ENCODE data around the gene COPZ2.
"Not testable (repeated sequence)": the region's sequence is repeated elsewhere in the genome, so short reads cannot be mapped to it uniquely, and the experiment has no call there.

Gene COPZ2, protein sequence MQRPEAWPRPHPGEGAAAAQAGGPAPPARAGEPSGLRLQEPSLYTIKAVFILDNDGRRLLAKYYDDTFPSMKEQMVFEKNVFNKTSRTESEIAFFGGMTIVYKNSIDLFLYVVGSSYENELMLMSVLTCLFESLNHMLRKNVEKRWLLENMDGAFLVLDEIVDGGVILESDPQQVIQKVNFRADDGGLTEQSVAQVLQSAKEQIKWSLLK

DNA sequence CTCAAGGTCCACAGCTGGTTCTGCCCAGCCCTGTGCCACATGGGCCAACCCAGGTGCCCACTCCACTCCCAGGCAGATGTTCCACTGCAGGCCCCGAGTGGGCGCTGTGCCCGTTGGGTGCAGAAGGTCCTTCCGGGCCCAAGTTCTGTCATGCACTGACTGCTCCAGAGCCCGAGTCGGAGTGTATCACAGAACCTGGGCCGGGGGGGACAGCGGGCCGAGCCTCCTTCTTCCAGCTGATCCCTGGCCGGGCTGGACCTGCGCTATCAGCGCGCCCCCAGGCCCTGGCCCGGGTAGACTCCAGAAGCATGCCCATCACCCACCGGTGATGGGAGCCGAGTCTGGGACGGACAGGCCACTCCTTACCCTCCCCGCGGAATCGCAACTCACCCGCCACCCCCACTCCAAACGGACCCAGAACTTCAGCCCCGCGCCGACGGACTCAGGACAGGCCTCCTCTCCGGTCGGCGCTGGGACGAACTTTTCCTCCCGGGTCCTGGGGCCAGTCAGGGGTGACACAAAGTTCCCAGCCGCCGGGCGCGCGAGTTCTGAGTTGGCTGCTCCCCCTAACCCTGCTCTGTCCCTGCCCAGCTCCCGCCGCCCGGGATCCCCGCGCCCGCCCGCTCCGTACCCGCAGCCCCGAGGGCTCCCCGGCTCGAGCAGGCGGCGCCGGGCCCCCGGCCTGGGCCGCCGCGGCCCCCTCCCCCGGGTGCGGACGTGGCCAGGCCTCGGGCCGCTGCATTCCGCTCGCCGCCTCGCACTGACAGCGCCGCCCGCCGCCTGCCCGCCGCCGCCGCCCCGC lies at the start of gene COPZ2:
COPZ2 (minus strand) TSS at position 762 of the 802 bp plus-strand sequence; CDS start at position 742, 20 bp downstream.
- peak within 1 kb of the TSS; percentile 83 for H3K27ac Mint-ChIP-seq
- ATAC-seq, result peak; percentile 88
- no peaks in the 10 kb centered on the region for H3K9me3 Mint-ChIP-seq
- H3K4me1 Mint-ChIP-seq, result peaks cover 22% of the 10 kb centered on the region
- H3K36me3 Mint-ChIP-seq, result no peaks in the 10 kb centered on the region
- peaks cover 9% of the 10 kb centered on the region for H3K27me3 Mint-ChIP-seq
- peak within 1 kb of the TSS; percentile 93 for H3K4me3 Mint-ChIP-seq

DNA sequence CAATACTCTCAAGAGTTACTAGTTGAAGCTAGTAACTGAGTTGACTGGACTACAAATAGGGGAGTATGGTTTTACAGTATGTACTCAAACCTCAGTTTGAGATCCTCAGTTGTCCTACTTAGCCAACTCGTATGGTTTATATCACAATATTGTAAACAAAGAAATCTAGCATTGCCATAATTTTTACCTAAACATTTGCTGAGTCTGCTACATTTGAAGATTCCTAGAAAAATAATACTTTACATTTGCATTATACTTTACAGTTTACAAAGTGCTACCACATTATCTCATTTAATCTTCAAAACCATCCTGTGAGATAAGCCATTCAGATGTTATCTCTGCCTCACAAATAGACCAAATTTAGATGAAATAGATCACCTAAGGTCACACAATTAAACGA lies 47.3 kb upstream of the COPZ2 start:
- Mint-ChIP-seq H3K4me1 (no peaks in the 10 kb centered on the region), H3K36me3 (peaks cover 9% of the 10 kb centered on the region), H3K27ac (no peak overlapping the region), H3K9me3 (no peaks in the 10 kb centered on the region), H3K27me3 (no peaks in the 10 kb centered on the region), H3K4me3 (no peak overlapping the region)
- ATAC-seq, result no peak

DNA sequence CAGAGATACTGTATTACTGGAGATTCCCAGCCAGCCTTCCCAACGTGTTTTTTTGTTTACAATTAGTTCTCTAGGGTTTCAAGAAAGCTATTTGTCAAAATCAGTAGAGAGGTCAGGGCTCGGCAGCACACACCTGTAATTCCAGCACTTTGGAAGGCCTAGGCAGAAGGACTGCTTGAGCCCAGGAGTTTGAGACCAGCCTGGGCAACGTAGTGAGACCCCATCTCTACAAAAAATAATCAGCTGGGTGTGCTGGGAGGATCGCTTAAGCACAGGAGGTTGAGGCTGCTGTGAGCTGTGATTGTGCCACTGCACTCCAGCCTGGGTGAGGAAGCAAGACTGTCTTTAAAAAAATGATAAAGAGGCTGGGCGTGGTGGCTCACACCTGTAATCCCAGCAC lies 44.3 kb upstream of the COPZ2 start:
- no peaks in the 10 kb centered on the region for H3K27me3 Mint-ChIP-seq
- ATAC-seq, result no peak

DNA sequence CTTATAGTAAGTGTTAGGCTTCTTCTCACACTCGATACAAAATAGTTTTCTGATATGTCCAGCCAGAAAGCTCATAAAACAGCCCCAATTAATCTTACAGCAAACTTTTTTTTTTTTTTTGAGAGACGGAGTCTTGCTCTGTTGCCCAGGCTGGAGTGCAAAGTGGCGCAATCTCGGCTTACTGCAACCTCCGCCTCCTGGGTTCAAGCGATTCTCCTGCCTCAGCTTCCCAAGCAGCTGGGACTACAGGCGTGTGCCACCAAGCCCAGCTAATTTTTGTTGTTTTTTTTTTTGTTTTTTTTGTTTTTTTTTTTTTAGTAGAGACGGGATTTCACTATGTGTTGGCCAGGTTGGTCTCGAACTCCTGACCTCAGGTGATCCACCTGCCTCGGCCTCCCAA lies 39.6 kb upstream of the COPZ2 start:
- not testable (repeated sequence) for H3K4me3 Mint-ChIP-seq, H3K9me3 Mint-ChIP-seq, H3K27ac Mint-ChIP-seq, ATAC-seq, H3K4me1 Mint-ChIP-seq, H3K27me3 Mint-ChIP-seq
- H3K36me3 Mint-ChIP-seq, result peaks cover 21% of the 10 kb centered on the region

More for the DNA sequence above, 44.3 kb upstream of the COPZ2 start:
- Mint-ChIP-seq H3K9me3 (no peaks in the 10 kb centered on the region), H3K36me3 (no peaks in the 10 kb centered on the region), H3K27ac (no peak overlapping the region), H3K4me3 (no peak overlapping the region), H3K4me1 (no peaks in the 10 kb centered on the region)

DNA sequence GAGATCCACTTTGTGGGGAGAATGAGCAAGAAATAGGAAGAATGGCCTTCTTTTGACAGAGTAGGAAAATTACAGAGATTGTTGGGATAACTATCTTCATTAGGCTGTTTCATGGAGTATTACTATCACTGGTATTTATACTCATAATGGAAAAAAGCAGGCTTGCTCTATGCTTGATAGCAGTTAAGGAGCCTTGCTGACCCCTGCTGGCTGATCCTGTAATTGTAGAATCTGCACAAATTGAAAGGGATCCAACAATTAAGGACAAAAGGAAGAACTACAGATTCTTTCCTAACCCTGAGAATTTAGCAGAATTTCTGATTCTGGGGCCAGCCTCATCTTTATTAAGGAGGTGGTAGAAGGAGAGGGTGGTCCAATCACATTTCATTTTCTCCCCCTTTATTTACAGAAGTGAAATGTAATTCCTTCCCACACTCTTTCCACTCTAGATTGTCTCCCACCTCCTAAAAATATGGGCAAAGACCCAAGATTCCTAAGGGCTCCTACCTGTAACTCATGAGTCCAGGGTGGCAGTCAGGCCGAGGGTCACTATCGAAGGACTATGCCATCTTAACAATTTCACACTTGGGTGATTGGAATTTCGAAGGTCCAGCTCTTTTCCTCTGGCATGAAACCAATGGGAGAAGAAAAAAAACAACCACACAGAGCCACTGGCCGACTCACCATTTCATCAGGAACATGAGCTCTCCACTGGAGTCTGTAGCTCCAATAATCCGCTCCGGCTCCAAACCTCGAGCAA lies 36.9 kb upstream of the COPZ2 start:
- peaks cover 21% of the 10 kb centered on the region for H3K36me3 Mint-ChIP-seq
- no peaks in the 10 kb centered on the region for H3K27me3 Mint-ChIP-seq
- H3K27ac Mint-ChIP-seq, result no peak overlapping the region
- no peaks in the 10 kb centered on the region for H3K4me1 Mint-ChIP-seq
- H3K9me3 Mint-ChIP-seq, result no peaks in the 10 kb centered on the region
- H3K4me3 Mint-ChIP-seq, result no peak overlapping the region
- ATAC-seq, result no peak

DNA sequence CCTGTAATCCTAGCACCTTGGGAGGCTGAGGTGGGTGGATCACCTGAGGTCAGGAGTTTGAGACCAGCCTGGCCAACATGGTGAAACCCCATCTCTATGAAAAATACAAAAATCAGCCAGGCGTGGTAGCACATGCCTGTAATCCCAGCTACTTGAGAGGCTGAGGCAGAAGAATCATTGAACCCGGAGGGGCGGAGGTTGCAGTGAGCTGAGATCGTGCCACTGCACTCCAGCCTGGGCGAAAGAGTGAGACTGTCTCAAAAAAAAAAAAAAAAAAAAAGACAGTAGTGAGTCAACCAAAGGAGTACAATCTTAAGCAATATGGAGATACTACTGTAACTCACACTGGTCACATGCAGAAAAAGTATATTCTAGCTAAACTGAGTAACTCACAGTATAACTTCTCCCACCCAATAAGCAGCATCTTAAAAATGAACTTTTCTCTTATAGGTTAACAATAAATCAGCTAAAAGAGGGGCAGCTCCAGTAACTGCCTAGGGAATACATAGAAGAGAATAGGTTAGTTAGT lies 36.0 kb upstream of the COPZ2 start:
- H3K4me3 Mint-ChIP-seq, H3K4me1 Mint-ChIP-seq, H3K9me3 Mint-ChIP-seq, ATAC-seq, H3K27me3 Mint-ChIP-seq, H3K27ac Mint-ChIP-seq: not testable (repeated sequence)
- peaks cover 26% of the 10 kb centered on the region for H3K36me3 Mint-ChIP-seq

DNA sequence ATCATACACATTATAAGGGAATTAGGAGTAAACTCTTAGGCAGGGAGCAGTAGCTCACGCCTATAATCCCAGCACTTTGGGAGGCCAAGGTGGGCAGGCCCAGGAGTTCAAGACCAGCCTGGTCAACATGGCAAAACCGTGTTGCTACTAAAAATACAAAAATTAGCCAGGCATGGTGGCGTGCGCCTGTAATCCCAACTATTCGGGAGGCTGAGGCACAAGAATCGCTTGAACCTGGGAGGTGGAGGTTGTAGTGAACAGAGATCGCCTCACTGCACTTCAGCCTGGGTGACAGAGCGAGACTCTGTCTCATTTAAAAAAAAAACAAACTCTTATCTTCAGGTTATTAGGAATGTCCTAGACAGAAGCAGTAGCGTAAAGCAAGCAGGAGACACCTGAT lies 35.2 kb upstream of the COPZ2 start:
- not testable (repeated sequence) for H3K9me3 Mint-ChIP-seq, ATAC-seq, H3K4me1 Mint-ChIP-seq, H3K27ac Mint-ChIP-seq, H3K4me3 Mint-ChIP-seq, H3K27me3 Mint-ChIP-seq
- H3K36me3 Mint-ChIP-seq, result peaks cover 32% of the 10 kb centered on the region

DNA sequence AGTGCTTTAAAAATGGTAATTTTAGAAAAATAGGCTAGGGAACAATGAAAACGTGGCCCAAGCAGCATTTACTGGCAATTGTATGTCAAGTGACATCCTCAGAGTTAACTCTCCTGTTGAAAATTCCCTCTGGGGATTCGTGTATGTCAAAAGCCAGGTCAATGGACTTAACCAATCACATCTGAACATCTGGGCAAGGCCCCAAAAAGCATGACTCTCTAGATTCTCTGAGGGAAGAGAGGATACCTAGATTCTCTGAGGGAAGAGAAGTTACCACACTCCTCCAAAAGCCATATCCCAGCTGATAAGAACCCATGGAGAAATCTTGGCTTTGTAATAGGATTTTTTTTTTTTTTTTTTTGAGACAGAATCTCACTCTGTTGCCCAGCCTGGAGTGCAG lies 34.1 kb upstream of the COPZ2 start:
- Mint-ChIP-seq H3K9me3 (no peaks in the 10 kb centered on the region), H3K36me3 (peaks cover 36% of the 10 kb centered on the region), H3K4me1 (no peaks in the 10 kb centered on the region), H3K27me3 (no peaks in the 10 kb centered on the region), H3K27ac (no peak overlapping the region), H3K4me3 (no peak overlapping the region)
- ATAC-seq, result no peak

DNA sequence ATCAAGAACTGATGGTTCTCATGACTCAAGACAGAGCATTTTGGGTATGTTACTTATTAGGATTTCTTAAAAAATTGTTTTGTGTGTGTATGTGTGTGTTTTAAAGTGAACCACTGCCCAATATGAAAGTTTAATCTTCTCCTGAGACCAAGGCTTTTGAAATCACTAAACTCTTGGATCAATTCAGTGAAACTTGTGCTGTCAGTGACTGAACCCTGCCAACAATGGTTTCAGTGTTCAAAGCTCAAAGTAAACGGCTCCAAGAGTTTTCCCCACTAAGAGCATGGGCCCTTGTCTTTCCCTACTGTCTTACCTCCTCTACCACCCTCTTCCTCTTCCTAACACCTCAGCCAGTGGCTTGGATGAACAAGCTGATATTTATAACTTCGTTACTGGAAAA lies 32.6 kb upstream of the COPZ2 start:
- no peak overlapping the region for H3K27ac Mint-ChIP-seq

DNA sequence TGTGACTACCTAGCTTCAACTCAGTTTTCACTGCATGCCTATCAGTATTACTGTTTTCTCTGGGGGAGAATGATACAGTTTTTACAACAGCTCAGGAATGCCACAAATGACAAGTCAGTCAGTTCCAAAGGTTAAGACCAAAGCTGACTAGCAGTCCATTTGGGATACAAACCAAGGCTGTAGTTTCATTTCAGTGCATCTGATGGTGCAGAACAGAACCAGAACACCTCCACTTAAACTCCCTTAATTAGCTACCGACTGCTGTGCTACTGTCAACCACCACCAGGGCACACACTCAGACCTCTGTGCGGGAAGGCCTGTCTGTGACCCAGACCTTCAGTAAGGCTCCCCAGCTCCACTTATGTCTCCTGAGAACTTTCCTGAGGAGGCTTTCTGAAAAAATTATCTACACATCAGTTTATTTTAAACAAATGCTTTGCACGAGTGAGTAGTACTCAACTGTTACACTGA lies 30.9 kb upstream of the COPZ2 start:
- Mint-ChIP-seq H3K27ac (peak overlapping the region; percentile 32), H3K36me3 (peaks cover 28% of the 10 kb centered on the region), H3K4me1 (no peaks in the 10 kb centered on the region), H3K4me3 (no peak overlapping the region), H3K9me3 (no peaks in the 10 kb centered on the region), H3K27me3 (no peaks in the 10 kb centered on the region)
- ATAC-seq, result no peak

More for the DNA sequence above, 32.6 kb upstream of the COPZ2 start:
- no peak for ATAC-seq
- Mint-ChIP-seq H3K9me3 (no peaks in the 10 kb centered on the region), H3K4me3 (no peak overlapping the region), H3K4me1 (no peaks in the 10 kb centered on the region), H3K27me3 (no peaks in the 10 kb centered on the region), H3K36me3 (peaks cover 31% of the 10 kb centered on the region)

DNA sequence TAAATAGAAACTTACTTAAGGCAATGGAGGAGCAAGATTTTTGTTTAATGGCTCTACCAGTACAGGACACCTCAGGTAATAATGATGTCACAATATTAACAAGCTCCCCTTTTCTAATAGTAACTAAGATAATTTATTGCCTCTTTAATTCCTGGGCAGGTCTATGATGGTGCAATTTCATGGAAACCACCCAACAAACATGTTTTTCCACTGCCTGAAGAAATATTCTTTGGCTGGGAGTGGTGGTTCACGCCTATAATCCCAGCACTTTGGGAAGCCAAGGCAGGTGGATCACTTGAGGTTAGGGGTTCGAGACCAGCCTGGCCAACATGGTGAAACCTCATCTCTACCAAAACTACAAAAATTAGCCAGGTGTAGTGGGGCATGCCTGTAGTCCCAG lies 30.2 kb upstream of the COPZ2 start:
- not testable (repeated sequence) for H3K4me1 Mint-ChIP-seq, H3K27ac Mint-ChIP-seq, H3K4me3 Mint-ChIP-seq, H3K9me3 Mint-ChIP-seq, ATAC-seq, H3K27me3 Mint-ChIP-seq
- H3K36me3 Mint-ChIP-seq, result peaks cover 28% of the 10 kb centered on the region

DNA sequence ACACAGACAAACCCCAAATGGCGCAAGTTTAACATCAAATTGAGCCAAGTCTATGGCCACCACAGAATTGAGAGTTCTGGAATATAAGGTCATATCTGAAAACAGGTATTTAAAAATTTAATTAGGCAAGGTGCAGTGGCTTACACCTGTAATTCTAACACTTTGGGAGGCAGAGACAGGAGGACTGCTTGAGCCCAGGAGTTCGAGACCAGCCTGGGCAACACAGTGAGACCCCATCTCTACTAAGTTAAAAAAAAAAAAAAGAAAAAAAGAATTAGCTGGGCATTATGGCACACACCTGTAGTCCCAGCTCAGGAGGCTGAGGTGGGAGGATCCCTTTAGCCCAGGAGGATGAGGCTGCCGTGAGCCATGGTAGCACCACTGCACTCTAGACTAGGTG lies 29.6 kb upstream of the COPZ2 start:
- no peak overlapping the region for H3K27ac Mint-ChIP-seq
- H3K4me3 Mint-ChIP-seq, result no peak overlapping the region
- peaks cover 34% of the 10 kb centered on the region for H3K36me3 Mint-ChIP-seq

DNA sequence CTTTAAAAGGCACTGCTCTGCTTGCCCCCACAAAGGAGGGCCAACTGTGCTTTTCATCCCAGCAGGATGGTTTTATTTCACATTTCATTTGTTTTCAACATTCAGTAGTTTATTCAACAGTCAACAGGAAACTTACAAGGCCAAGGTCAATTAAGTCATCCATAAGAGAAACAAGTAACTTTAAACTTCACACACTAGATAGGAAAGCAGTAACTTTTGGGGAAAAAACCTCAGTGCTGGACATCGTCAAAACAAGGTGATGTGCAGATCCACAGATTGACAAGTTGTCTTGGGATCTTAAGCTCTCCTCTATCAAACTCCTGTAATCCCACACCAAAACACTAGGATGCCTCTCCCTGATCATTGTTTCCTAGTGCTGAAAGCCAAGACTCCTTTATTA lies 29.1 kb upstream of the COPZ2 start:
- Mint-ChIP-seq H3K27me3 (no peaks in the 10 kb centered on the region), H3K36me3 (peaks cover 37% of the 10 kb centered on the region), H3K4me3 (no peak overlapping the region), H3K27ac (no peak overlapping the region), H3K9me3 (no peaks in the 10 kb centered on the region), H3K4me1 (no peaks in the 10 kb centered on the region)
- no peak for ATAC-seq

More for the DNA sequence above, 29.6 kb upstream of the COPZ2 start:
- Mint-ChIP-seq H3K9me3 (no peaks in the 10 kb centered on the region), H3K4me1 (no peaks in the 10 kb centered on the region), H3K27me3 (no peaks in the 10 kb centered on the region)
- ATAC-seq, result no peak

DNA sequence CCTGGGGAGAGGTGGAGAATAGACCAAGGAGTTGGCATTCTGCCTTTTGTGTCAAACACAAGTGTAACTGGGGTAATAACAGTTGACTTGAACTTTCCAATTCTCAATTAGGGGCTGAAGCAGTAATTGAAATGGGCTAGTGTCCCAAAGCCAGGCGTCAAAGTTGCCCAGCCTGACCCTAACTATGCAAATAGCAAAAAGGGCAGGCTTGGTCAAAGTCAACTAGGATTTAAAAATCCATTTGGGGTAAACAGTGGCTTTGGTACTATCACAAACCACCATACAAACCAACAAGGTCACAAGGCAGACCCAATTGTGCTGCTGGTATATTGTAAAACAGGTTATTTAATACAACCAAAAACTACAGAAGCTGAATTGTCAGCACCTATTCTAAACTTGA lies 28.6 kb upstream of the COPZ2 start:
- peaks cover 42% of the 10 kb centered on the region for H3K36me3 Mint-ChIP-seq
- ATAC-seq, result no peak
- H3K4me3 Mint-ChIP-seq, result no peak overlapping the region
- H3K27me3 Mint-ChIP-seq, result no peaks in the 10 kb centered on the region
- no peak overlapping the region for H3K27ac Mint-ChIP-seq
- no peaks in the 10 kb centered on the region for H3K4me1 Mint-ChIP-seq
- no peaks in the 10 kb centered on the region for H3K9me3 Mint-ChIP-seq

DNA sequence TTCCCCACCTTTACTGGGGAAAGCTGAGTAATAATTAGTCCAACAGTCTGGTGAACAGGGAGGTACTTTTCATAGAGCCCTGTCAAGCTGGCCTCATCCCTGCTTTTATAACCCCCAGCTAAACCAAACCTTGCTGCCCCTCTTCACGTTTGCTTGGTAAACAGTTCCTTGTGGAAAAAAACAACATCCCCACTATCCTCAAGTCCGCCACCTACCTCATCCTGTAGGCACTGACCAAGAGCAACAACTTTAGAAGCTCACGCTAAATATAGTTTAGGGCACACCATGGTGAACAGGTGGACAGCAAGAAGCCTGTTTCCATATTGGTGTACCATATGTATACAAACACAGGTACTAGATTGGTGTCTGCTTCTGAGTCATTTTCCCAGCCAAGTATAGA lies 27.0 kb upstream of the COPZ2 start:
- no peak overlapping the region for H3K4me3 Mint-ChIP-seq
- H3K27ac Mint-ChIP-seq, result no peak overlapping the region
- no peaks in the 10 kb centered on the region for H3K9me3 Mint-ChIP-seq
- peaks cover 57% of the 10 kb centered on the region for H3K36me3 Mint-ChIP-seq
- H3K4me1 Mint-ChIP-seq, result peaks cover 3% of the 10 kb centered on the region
- H3K27me3 Mint-ChIP-seq, result no peaks in the 10 kb centered on the region
- no peak for ATAC-seq

Data from stimulated activated memory B cell treated with anti-CD40 and anti-IgM and Interleukin-4, amounts not matched to agents 10 μg/mL and 1 μg/mL and 100 μg/mL, for 72 hours (primary cell).